D721Med (cell line): ENCODE data around the gene LSAMP.

ENCODE experiments used
- DNase-seq: peaks from one replicate; pipeline ENCODE4 v3.0.0; 2011; ENCODE audit warnings: low spot score; ENCODE audit not compliant: insufficient read length
- FAIRE-seq: peaks from 2 replicates; lab custom pipeline; 2011; peaks lifted over from hg19 to GRCh38; lab: Jason Lieb, UNC
- CTCF ChIP-seq: IDR thresholded peaks from 2 replicates; pipeline ENCODE4 v1.5.1; 2012; ENCODE audit warnings: mild to moderate bottlenecking, control low read depth; ENCODE audit not compliant: insufficient read depth; ENCODE audit errors: missing control alignments

LSAMP gene

GRCh38 chr3:116129187-116129946 lies 315.9 kb downstream of the LSAMP start:
- no peak for DNase-seq
- FAIRE-seq: no peak
- TF ChIP-seq CTCF: no peak

DNA sequence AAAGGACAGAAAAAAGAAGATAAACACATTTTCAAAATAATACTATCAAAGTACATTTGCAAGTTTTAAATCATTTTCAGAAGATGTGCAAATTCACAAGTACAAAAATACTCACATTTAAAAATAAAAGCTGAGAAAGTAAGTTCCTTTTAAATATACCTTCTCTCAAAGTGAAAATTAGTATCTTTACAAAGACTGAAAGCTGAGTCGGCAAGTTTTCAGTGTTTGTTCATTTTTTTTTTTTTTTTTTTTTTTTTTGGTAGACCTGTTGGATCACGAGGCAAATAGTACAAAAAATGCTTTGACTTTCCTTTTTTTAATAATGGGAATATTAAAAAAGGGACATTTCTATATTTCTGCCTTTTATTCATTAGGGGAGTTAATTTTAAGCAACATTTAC lies 317.8 kb downstream of the LSAMP start:
- TF ChIP-seq CTCF: no peak
- DNase-seq (no peak), FAIRE-seq (no peak)

DNA sequence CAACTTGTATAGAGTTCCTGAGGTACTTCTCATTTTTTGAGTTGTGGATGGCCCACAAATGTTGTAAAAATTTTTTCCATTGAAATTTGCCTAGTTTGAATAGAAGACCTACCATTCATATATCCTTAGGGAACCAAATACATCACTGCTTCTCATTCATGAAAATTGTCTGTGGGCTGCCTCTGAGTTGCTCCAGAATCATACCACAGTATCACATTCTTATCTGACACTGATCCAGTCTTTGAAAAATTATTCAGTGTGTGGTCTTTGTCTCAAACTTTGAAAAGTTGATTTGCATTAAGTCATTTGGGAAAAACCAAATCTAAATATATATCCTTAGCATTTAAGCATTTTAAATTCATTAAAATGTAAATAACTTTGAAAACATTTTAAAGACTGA lies 321.1 kb downstream of the LSAMP start:
- no peak for DNase-seq
- TF ChIP-seq CTCF: no peak
- FAIRE-seq: no peak

DNA sequence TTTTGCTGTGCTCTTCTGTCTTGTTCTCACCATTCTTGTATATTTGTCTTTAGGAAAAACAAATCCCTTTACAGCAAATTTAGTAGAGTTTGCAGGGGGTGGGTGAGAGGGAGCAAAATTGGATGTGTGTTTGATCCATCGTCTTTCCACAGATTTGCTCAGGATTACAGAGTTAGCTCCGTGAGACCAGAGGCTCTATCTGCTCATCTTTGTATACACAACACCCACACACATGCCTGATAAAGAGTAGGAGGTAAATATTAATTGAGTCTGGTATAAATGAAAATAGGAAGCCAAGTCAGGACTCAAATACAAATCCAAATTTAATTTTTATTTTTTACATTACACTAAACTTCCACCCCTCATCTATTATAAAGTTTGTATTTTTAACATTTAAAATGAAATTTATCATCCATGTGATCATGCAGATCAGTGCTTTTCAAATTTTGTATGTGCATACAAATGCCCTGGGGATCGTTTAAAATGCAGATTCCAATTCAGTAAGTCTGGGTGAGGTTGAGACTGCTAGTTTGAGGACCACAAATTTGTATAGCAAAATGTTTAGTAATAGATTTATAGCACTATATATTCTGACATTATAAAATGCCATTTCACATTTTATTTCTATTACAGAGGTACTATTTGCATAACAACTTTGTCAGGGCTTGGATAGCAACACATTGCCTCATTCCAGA lies 326.7 kb downstream of the LSAMP start:
- no peak for TF ChIP-seq CTCF
- no peak for DNase-seq
- FAIRE-seq: peak; percentile 38

- DNase-seq (no peak), FAIRE-seq (no peak)
- no peak for TF ChIP-seq CTCF
These were observed 330.7 kb downstream of the LSAMP start for GRCh38 chr3:116114586-116114985.

GRCh38 chr3:116112696-116113095 lies 332.6 kb downstream of the LSAMP start:
- DNase-seq (no peak), FAIRE-seq (no peak)
- TF ChIP-seq CTCF: no peak

DNA sequence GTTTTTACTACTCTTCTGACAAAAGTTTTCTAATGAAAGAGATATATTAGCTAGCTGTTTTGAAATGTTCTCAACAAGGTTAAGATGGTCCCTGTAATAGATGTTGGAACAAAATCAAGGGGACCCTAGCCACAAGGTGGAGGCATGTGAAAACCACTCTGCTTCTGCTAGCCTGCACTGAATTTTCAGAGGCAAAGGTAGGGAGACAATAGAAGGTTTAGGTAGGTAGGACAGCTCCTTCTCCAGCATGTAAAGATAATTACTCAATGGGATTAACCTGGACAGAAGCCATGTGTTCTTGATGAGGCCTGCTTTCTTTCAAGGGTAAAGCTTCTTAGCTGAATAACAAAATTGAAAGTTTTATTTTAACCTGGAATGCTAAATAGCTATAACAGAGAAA lies 333.5 kb downstream of the LSAMP start:
- no peak for TF ChIP-seq CTCF
- FAIRE-seq: no peak
- no peak for DNase-seq
